HG02610 (cell line): ENCODE data around the gene BPIFB2.
"Not testable (repeated sequence)": the region's sequence is repeated elsewhere in the genome, so short reads cannot be mapped to it uniquely, and the experiment has no call there.

Experiments used
- ATAC-seq: cut with Tn5 transposase; IDR thresholded peaks from one replicate; pipeline ENCODE4 v1.9.1; 2021; ENCODE audit warnings: mild to moderate bottlenecking, moderate library complexity; ENCODE audit not compliant: unreplicated experiment

Gene BPIFB2

DNA sequence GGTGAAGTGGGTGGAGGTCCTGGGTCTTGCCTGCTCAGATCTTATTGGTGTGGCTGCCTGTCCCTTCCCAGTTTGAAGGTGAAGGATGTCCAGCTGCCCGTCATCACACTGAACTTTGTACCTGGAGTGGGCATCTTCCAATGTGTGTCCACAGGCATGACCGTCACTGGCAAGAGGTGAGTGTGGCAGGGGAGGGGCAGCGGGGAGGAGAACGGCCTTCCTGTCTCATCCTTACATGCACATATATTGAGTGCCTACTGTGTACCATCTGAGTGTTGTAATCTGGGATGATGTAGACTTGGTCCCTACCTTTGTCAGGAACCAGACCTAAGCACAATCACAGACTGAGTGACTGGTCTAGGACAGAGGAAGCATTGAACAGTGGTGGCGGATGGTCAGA lies 26.6 kb downstream of the BPIFB2 start:
- no peak for ATAC-seq

- ATAC-seq, result no peak
These were observed 27.5 kb downstream of the BPIFB2 start for GRCh38 chr20:33034901-33035492.

GRCh38 chr20:33037456-33037855 lies 30.0 kb downstream of the BPIFB2 start:
- ATAC-seq, result no peak

DNA sequence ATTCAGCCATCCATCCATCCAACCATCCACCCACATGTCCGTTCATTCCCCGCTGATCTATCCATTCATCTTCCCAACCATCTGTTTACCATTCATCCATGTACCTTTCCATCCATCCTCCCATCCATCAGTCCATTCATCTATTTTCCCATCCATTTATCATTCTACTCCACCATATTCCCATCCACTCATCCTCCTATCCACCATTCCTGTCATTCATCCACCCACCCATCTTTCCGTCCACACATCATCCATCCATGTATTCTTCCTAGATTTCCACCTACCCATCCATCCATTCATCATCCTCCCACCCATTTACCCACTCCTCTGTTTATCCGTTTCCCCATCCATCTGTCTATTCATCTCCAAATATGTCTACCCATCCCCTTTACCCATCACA lies 30.7 kb downstream of the BPIFB2 start:
- ATAC-seq, result no peak

DNA sequence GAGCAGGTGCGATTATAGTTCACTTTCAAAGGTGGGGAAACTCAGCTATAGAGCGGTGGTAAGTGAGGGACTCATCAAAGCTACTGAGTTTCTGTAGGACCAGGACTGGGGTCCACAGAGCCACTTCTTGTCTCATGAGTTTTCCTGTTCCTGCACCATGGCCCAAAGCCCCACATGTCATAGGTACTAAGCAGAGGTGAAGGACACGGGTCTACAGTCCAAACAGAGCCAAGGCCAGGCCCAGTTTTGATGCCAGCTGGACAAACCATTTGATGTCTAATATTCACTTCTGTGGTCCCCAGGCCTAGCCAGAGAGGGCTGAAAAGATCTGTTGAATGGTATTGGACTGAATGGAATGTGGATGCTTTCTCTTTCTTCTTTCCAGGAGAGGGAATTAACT lies 34.9 kb downstream of the BPIFB2 start:
- no peak for ATAC-seq

DNA sequence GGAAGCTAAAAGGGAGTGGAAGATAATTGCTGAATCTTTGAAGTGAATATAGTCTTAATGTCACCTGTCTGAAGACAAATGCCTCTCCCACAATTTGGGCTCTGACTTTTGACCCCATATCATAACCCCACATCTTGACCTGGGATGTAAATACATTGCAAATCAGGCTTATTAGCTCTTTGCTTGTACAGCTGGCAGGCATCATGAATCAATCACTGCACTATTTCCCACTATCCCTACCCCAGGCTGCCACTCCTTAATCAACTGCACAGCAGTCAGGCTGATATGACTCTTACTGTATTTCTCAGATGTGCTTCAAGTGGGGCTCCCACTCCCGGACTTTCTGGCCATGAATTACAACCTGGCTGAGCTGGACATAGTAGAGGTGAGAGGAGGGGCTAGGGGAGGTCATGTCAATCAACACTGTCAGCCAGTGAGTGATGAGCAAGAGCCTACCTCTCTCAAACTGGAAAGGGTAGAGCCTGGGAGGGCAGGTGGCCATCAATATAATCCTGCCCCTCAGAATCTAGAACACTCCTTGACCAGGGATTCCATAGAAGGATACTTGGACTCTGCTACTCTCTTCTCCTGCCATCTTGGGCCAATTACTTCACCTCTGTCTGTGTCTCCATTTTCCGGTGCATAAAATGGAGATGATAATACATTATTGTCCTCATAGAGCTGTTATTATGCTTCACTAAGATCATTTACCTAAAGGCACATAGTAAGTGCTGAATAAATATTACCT lies 35.7 kb downstream of the BPIFB2 start:
- no peak for ATAC-seq

DNA sequence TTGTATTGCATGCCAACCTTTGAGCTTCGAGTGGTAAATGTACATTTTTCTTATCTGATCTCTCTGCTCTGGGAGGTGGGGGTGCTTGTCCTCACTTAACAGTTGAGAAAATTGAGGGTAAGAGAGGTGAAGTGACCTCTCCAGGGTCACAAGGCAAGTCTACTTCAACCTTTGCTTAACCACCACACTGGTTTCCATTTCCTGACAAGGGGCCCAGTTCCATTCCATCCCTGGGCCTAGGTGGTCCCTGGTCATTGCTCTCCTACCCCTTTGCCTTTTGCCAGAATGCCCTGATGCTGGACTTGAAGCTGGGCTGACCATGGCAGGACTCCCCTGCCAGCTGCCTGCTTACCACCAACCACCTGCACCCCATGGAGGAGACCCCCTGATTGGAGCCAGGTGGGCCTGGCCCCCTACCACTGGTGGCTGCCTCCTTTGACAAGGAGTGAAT lies 36.3 kb downstream of the BPIFB2 start:
- ATAC-seq, result no peak

GRCh38 chr20:33045129-33045721 lies 37.7 kb downstream of the BPIFB2 start:
- not testable (repeated sequence) for ATAC-seq

- ATAC-seq, result no peak
These were observed 38.9 kb downstream of the BPIFB2 start for GRCh38 chr20:33046412-33046811.

DNA sequence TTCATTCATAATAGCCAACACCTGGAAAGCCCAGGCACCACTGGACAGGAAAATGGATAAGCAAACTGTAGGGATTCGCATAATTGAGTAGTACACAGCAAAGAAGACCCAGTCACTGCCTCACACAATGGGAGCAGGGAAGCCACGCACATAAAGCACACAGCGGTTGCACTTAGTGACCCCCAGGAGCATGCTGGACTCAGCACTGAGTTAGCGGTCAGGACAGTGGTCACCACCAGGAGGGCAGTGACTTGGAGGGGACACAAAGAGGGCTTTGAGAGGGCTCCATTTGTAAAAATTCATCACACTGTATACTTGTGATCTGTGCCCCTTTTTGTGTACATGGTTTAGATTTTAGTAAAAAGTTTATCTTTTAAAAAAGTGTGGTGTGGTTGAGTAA lies 43.8 kb downstream of the BPIFB2 start:
- ATAC-seq, result no peak

- no peak for ATAC-seq
These were observed 46.0 kb downstream of the BPIFB2 start, which contains the start of gene BPIFB3 for GRCh38 chr20:33053291-33054106. TSS of gene BPIFB3 (plus strand) at chr20:33053903. CDS start at chr20:33055436, 1,533 bp downstream.

DNA sequence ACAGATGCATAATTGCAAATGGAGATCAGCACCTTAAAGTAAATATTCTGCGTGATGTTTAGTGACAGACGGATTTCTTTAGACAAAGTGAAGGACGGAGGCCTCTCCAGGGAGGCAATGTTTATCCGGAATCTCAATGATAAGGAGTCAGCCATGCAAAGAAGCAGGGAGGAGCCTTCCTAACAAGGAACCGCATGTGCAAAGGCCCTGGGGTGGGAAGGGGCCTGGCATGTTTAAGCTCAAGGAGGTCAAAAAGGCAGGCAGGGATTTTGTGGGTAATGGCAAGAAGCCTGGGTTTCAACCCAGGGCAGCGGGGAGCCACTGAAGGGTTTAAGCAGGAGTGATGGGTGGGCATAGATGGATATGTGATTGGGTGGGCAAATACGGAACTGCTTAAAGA lies 46.9 kb downstream of the BPIFB2 start:
- ATAC-seq, result no peak

GRCh38 chr20:33054791-33055190 lies 47.3 kb downstream of the BPIFB2 start:
- no peak for ATAC-seq

- no peak for ATAC-seq
These were observed 51.6 kb downstream of the BPIFB2 start for GRCh38 chr20:33059136-33059535.

DNA sequence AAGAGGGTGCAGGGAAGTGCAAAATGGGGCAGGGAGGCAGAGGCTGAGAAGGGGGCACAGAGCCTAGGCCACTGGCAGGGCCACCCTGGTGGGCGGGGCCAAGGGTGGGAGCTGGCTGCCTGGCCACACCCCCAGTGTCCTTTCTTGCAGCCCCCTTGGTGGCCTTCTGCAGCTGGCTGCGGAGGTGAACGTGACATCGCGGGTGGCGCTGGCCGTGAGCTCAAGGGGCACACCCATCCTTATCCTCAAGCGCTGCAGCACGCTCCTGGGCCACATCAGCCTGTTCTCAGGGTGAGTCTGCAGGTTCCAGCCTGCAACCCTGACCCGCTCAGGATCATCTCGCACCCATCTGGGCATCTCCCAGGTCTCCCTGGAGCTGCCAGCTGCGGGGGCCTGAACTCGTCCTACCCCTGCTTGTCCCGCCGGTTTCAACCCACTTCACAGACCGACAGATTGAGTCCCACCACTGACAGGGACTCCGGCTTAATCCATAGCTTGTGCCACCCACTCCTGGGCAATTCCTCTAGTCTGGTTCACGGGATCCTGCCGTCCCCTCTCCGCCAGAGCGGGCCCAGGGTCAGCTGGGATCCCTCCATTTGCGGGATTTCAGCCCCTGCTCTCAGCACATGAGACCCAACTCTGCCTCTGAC lies 52.4 kb downstream of the BPIFB2 start:
- no peak for ATAC-seq

- no peak for ATAC-seq
These were observed 54.1 kb downstream of the BPIFB2 start for GRCh38 chr20:33061658-33062028.

DNA sequence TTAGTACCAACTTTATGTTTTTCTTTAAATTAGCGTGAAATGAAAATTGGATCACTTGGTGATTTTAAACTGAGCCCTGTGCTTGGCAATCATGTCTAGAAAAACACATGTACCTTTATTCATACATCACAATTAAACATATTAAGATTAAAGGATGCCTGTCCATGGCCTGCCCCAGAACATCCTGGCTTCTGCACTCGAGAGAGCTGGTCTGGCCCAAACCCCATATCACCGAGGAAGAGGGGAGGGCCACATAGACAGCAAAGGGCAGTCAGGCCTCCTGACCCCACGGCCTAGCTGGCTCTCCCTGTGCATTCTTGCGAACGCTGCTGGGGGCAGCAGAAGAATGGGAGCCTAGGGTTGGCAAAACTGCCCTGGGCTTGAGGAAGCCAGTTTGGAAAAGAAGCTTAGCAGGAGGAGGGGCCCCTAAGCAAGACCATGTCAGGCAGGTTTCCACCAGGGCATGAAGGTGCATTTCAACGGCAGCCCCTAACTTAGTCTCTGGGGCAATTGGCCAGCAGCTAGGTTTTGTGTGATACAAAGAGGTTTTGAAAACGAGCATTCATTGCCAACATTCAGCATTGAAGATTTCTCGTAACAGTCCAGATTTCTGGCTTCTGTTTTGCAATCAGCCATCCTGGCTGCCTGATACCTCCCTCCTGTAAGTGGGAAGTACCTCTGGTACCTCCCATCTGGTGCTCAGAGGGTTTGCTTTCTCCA lies 54.8 kb downstream of the BPIFB2 start:
- ATAC-seq, result no peak

- no peak for ATAC-seq
These were observed 55.3 kb downstream of the BPIFB2 start for GRCh38 chr20:33062825-33063149.

DNA sequence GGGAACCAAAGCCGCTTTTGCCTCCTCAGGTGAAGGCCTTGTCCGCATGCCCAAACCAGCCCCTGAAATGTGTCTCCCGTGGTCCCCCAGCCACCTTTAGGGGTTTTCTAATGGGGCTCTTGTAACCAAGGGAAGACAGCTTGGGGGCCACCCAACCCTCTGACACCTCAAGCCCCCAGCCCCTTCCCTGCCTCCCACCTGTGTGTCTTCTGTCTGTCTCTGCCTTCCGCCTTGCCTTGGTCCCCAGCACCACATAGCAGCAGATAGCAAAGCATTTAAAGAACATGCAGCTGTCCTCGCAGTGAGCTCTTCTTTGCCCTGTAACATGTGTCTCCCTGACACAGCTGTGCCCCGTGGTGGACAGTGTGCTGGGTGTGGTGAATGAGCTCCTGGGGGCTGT lies 55.8 kb downstream of the BPIFB2 start:
- ATAC-seq, result no peak

DNA sequence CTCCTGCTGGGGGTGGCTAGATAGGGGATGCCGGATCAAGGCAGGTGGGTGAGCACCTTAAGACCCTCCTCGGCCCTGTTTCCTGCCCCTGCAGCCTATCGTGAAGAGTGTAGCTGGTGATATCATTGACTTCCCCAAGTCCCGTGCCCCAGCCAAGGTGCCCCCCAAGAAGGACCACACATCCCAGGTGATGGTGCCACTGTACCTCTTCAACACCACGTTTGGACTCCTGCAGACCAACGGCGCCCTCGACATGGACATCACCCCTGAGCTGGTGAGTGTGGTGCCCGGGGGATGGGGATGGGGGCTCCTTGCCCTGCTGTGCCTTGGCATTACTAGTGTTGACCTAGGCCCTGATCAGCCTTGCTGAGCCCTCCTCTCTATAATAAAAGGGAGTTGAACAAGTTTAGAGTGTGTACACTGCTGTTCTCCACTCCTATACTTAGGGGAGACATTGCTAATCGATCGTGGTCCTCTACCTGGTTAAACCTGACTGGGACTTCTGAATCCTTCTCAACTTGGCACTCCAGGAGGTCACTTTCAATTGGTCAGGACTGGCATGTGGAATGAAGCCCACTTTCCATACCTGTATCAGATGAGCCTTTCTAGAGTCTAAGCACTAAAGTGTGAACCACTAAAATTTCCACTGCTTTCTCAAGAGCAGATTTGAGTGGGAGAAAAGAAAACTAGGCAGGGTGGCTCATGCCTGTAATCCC lies 57.2 kb downstream of the BPIFB2 start:
- no peak for ATAC-seq
